HG02759 (cell line): ENCODE data around the gene COL8A1.

Experiments
- ATAC-seq: cut with Tn5 transposase; IDR thresholded peaks from one replicate; pipeline ENCODE4 v1.9.1; 2021; ENCODE audit warnings: mild to moderate bottlenecking, moderate library complexity; ENCODE audit not compliant: unreplicated experiment

The COL8A1 gene

DNA sequence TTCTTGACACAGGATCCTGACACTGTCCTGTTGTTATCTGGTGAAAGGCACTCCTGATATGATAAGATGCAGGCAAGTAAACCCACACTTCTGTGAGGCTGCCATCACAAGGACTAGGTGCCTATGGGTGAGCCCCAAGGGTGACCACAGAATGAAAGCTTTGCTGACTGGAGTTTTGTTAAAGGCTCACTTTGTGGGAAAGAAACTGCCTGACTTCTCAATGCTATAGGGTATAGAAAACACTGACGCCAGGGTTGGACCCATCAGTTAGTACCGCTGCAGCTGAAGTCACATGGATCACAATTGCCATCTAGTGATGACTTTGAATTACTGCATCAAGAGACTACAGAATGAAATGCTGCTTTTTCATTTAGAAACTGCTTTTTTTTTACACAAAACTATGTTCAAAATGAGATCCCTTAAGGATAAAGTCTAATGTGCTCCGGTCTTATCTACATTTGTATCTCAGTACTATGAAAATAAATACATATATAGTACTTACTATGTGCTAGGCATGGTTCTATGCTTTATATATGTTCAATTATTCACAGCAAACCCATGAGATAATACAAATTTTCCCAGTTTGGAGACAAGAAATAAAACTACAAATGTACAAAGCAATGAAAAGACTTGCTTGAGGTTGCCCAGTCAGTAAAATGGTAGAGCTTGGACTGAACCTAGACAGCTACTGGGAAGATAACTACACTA, 115.0 kb downstream of the COL8A1 start:
- peak; percentile 92 for ATAC-seq

DNA sequence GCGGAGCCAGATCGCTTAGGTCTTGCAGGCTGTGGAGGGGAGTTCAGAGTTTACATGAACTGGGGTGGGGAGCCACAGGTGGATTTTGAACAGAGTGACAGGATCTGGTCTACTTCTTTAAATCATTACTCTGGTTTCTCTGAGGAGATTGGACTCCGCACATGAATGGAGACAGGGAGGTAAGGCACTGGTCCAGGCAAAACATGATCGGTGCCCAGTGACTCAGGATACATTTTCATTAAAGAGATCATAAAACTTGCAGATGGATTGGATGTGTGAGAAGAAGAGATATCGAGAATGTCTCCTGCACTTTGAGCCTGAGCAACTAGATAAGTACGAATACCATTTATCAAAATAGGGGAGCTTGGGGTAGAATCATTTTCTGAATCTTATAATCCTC, 117.4 kb downstream of the COL8A1 start:
- no peak for ATAC-seq

DNA sequence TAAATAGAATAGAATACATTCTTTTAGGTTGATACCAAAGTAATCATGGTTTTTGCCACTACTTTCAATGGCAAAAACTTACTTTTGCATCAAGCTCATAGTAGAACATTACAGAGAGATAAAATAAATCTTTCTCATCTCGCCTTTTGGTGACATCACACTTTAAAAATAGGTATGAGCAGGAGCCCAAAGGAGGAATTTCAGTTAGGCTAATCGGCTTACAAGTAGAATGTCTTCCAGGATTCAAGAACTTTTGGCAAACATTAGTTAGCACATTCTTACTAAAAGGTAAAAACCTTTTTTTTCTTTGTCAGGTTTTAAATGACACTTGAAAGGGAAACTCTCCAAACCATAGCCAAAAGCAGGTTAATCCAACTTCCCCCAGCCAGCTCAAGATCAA, 119.6 kb downstream of the COL8A1 start:
- no peak for ATAC-seq

DNA sequence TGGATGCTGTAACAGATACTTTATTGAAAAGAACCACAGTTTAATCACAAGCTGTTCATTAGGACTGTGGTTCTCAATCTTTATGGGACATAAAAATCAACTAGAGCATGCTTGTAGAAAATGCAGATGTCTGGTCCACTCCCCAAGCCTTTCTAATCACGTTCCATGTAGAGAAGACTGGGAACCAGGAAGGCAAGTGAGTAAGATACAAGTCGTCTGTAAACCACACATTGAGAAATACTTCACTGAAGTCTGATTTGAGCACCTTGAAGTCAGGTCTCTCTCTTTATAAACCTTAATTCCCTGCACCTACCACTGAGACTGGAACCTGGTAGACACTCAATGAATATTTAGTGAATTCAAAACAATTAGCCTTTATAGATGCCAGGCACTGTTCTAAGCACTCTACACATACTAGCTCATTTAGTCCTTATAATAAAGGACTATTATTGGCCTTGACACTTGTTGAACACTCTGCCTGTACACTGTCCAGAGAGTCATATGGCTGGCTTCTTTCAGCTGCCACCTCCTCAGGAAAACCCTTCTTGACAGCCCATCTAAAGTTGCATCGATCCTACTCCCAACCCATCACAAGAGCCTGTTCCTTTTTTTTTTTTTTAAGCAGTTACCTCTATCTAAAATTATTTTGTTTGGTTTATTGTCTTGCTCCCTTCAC, 120.2 kb downstream of the COL8A1 start:
- ATAC-seq, result no peak

DNA sequence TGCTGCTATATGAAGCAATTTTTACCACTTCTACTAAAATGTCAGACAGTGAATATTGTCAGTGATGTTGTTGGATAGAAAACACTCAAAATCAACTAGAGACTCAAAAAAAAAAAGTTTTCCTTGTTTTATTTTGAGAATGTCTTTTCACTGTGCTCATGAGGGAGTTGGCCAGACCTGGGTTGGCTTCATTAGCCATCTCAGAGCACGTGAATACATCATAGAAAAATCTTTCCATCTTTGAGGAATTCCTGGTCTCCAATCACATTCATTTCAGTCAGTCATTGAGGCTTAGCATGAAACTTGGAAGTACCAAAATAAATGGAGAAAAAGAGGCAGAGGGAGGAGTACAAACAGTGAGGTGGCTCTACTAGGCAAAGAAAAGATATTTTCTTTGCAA, 121.6 kb downstream of the COL8A1 start:
- no peak for ATAC-seq

DNA sequence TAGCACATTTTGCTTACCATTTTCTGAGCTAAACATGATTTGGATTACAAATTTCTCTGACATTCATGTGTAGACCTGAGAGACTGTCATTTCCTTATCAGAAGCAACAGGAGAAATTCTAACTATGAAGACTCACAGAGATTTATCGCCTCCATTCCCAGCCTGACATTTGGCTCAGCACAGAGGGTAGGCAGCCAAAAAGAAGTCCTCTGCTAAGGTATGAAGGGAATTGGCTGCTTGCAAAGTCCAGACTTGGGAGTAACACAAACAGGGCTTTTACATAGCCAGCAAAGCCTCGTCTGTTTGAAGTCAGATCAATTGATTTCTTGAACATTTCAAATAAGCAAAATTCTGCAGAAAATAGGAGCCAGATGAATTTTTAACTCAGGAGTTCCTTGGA, 122.2 kb downstream of the COL8A1 start:
- no peak for ATAC-seq

DNA sequence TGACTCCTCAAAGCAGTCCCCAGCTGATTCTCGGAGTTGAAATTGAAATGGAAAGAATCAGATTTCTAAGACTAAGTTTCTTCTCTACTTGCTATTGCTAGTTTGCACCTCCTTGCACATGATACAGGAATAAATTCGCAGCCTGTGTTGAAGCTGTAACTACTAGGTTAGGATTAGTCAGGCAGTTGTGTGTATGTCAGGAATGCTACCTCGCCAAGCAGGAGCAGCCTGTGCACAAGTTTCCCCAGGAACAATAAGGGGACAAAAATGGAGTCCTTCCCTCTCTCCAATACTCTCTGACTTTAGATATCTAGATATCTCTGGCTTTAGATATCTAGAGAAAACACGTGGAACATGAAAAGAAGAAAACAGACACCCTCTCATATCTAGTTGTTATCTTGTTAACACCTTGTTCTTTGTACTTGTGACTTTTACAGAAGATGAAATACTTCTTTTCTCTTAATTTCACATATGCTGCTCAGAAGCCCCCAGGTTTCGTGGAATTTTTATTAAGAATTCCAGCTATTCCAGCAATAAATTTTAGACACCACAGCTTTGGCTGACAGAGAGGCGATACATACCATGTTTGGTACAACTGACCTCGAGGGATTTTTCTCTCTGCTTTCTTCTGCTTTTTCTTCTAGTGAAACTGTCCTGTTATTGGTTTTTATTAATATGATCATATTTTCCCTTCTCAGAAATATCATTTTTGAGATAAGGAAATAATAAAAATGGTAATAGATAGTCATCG, 123.2 kb downstream of the COL8A1 start:
- no peak for ATAC-seq

DNA sequence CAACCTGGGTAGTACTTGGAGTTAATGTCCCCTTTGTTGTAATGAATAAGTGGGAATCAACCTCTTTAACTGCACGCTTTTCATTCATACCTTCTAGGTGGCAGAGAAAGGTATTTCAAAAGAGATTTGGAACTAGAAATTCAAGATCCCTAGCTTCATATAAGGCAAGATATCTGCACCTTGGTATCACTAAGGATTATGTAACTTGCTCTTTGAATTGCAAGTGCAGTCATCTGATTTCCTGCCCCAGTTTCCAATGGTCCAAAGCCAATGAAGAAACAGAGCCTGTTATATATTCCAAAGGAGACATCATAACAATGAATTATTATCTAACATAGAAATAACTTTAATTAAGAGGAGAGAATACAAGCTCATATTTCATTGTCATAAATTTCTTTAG, 124.5 kb downstream of the COL8A1 start:
- no peak for ATAC-seq

DNA sequence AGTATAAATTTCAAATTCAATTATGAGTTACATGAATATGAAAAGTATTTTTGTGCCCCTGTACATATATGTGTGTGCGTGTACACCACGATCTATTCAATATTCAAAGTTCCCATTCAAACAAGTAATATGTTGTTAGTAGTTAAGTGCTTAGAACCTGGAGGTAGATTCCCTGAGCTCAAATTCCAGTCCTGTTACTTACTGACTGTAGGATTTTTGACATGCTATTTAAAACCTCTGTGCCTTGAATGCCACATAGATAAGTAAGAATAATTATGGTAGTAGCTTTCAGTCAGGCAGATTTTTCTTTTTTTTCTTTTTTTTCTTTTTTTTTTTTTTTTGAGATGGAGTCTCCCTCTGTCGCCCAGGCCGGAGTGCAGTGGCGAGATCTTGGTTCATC, 126.0 kb downstream of the COL8A1 start:
- no peak for ATAC-seq

DNA sequence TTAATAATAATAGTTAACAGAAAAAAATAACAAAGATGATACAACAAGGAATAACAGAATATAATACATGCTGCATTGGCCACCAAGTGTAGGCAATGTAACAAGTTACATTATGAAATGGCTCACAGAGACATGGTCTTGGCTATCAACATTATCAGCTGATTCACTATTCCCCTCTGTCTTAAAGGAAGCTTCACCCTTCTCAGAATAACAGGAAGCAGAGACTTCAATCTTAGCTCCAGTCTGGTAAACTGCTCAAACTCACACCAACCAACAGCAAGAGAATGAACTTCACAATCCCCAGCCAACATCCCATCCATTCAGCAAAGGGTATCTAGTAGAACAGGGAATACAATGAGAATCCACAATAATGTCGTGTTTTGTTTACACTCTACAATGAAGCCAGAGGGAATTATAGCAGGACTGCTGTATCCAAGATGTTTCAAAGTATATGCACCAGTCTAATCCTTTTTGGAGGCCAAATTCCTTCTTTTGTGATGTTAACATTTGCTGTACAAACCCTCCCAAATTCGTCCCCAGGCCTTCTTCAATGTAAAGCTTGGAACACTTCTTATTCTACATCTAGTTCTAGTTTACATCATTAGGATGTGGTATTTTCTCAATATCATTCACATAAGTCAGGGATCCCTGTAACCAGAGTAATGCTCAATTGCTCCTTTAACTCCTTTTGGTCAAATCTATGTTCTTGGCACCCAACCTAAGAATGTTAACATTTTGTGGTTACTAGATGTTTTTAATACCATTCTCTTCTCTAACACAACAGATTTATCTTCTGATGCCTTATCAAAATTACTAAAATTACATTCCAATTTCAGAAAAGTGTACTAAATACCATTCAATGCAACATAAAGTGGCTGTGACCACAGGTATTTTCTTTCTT, 126.9 kb downstream of the COL8A1 start:
- no peak for ATAC-seq

DNA sequence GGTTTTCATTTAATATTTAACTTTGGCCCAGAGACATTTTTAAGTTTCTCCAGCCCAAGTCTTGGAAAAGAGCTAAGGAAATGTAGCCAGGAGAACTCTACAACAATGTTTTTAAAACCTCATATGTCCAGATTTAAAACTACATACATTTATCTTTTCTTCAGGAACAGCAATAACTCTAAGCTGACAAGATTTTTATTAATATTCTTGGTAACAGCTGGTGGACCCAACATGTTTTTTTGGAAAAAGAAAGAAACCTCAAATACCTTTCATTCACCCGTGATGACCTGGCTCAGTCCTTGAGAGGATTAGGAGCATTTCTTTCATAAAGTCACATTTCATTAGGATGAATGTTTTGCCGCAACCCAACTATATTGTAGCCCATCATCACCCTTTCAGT, 128.9 kb downstream of the COL8A1 start:
- ATAC-seq, result no peak

DNA sequence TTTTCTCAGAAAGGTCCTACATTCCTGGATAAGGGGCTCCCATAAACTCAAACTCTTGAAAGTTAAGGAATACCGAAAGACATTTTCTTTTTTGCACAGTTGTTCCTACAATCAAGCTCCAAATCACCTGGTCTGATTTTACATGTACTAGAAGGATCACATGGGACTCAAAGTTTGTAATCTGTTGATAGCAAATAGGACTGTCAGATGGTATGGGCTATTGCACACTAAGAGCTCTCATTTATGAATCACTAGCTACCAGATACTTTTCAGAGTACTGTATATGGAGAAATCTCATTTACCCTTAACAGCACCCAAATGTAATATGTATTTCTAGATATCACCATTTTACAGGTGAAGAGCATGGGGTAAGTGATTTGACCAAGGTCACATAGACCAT, 129.7 kb downstream of the COL8A1 start:
- no peak for ATAC-seq

DNA sequence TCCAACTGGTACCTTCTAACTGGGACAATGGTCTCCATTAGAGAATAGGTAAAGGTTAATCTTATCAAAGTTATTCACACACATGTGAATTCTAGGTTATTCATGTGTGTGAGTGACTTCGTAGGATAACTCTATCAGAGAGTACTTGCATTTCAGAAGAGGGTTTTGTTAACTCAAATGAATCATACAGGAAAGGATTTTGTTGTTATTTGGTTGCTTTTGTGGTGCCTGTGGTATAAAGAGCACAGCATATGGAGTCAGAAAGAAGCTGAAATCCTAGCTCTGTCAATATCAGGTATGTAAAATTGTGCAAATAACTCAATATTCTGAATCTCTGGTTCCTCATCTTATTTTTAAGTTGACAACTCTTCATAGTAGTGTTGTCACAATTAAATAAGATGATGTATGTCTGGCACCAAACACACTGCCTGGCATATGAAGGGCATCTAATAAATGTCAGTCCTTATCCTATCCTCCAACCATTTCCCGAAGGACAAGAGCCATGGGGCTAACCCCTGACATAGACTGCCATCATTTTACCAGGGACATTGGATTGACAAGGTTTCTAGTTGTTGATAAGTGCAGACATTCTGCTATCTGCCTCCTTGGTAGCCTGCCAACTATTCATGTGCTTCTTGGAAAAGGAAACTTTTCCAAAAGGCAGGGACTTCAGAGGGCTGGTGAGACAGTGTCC, 130.6 kb downstream of the COL8A1 start:
- ATAC-seq, result no peak

DNA sequence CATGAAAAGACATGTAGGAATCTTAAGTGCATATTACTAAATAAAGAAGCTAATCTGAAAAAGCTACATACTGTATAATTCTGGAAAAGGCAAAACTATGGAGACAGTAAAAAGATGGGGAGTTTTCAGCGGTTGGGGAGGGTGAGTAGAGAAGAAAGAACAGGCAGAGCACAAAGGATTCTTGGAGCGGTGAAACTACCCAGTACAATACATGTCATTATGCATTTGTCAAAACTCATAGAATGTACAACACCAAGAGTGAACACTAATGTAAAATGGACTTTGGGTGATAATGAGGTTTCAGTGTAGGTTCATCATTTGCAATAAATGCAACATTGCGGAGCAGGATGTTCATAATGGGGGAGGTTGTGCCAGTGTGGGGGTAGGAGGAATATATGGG, 133.8 kb downstream of the COL8A1 start:
- no peak for ATAC-seq

DNA sequence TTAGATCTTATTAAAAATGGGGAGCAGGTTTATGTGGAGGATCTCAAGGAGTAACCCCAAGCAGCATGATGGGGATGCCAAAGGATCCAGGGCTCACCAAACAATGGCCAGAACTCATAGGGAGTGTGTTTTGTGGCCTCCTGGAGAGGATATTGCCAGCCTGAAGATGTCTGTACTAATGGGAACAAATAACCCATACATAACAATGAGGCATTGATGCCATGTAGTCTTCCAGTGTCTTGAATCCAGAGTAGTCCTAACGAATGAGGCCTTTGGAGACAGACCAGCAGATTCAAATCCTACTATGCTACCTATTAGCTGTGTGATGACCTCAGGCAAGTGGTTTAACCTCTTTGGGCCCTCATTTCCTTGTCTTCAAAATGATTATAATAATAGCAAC, 134.3 kb downstream of the COL8A1 start:
- no peak for ATAC-seq

DNA sequence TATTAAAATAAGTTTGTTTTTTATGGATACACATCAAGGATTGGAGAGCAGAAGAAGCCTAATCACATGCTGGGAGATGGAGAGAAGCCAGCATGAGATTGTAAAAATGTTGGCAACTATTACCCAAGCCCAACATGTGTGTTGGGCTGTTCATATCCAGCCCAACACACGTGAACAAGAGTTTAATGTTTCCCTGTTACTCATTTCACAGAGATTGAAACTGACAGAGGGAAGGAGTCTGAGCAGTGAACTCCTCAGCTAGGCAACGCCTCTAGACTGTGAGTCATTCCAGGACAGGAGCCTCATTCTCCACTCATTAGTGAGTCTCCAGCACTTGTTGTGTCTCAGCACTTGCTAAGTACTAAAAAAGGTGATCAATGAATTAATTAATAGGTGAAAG, 136.1 kb downstream of the COL8A1 start:
- ATAC-seq, result peak; percentile 98

DNA sequence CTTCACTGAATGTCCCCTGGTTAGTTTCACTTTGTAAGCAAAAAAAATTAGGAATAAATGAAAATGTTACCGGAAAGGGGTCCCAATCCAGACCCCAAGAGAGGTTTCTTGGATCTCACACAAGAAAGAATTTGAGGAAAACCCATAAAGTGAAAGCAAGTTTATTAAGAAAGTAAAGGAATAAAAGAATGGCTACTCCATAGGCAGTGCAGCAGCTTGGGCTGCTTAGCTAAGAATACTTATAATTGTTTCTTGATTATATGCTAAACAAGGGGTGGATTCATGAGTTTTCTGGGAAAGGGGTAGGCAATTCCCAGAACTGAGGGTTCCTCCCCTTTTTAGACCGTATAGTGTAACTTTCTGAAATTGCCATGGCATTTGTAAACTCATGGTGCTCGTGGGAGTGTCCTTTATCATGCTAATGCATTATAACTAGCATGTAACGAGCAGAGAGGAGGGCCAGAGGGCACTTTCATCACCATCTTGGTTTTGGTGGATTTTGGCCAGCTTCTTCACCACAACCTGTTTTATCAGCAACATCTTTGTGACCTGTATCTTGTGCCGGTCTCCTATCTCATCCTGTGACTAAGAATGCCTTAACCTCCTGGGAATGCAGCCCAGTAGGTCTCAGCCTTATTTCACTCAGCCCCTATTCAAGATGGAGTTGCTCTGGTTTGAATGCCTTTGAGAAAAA, 138.3 kb downstream of the COL8A1 start:
- ATAC-seq, result no peak

DNA sequence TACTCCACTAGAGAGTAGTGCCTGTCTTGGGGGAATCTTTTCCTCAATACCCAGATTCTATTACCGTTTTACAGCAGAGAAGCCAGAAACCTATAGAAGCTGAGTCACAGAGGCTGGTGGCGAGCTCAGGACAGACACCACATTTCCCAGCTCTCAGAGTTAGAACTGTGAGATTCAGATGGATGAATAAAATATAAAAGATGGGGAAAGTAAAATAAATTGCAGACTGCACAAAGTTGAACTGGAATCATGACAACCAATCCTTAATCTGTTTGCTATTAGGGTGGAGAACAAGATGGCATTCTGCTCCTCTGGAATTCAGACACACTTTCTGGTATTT, 138.8 kb downstream of the COL8A1 start:
- no peak for ATAC-seq

DNA sequence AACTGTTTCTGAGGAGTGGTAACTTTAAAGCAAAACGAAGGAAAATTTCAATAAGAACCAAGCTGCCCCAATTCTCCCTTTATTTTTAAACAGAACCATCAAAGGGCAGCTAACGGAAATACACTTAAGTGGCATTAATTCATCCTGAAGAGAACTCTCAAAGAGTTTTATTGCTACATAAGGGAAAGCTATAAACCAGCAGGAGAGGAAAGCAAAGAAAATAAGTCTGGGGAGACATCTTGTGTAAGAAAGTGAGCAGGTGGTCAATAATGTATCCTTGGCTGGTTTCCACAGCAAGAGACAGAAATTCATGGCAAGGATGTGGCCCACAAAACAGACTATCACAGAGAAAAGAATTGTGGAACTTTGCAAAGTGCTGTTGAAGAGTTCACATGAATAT, 139.3 kb downstream of the COL8A1 start:
- ATAC-seq, result no peak

DNA sequence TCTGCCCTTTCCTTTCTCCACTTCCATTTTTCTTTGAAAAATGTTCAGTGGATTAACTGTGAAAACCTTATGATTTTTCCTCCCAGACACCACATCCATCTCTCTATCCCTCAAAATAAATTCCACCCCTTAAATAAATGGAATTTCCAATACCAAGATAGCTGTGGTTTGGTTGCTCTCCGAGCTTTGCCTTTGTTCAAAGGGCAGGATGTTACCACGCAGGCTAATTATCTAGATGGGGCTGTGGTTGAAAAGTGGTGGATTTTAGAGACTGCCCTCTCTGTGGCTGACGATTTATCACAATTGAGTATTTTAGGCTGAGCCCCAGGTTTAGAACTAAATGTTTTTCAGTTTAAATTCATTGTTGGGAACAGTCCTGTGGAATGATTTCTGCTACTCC, 142.4 kb downstream of the COL8A1 start:
- no peak for ATAC-seq
